ENCODE data around the gene HIVEP1.

Gene HIVEP1

GRCh38 chr6:12115492-12115891 is 103.4 kb downstream of the HIVEP1 start:
- ATAC-seq = no peak
- TF ChIP-seq CREB5 (CRISPR knock-in tag; IDR thresholded peaks at IDR 0.05; ENCODE audit: low read depth) (no peak), PATZ1 (CRISPR knock-in tag; IDR thresholded peaks at IDR 0.05; ENCODE audit: borderline replicate concordance) (no peak), ZFP30 (CRISPR knock-in tag; IDR thresholded peaks at IDR 0.05) (no peak), CSRNP3 (CRISPR knock-in tag; IDR thresholded peaks at IDR 0.05) (no peak), OSR1 (CRISPR knock-in tag; IDR thresholded peaks at IDR 0.05) (no peak), CSDC2 (CRISPR knock-in tag; IDR thresholded peaks at IDR 0.05) (no peak), ZFP3 (CRISPR knock-in tag; IDR thresholded peaks at IDR 0.05) (no peak), ZC3H10 (CRISPR knock-in tag; IDR thresholded peaks at IDR 0.05) (no peak), RARB (CRISPR knock-in tag; IDR thresholded peaks at IDR 0.05) (no peak), ESRRG (CRISPR knock-in tag; IDR thresholded peaks at IDR 0.05) (no peak), PPARA (CRISPR knock-in tag; IDR thresholded peaks at IDR 0.05; ENCODE audit: borderline replicate concordance) (no peak), TCF4 (CRISPR knock-in tag; IDR thresholded peaks at IDR 0.05; ENCODE audit: borderline replicate concordance) (no peak), ARNTL (CRISPR knock-in tag; IDR thresholded peaks at IDR 0.05; ENCODE audit: borderline replicate concordance, low read depth) (no peak), ZNF70 (CRISPR knock-in tag; IDR thresholded peaks at IDR 0.05) (no peak), POU6F1 (CRISPR knock-in tag; IDR thresholded peaks at IDR 0.05; ENCODE audit: borderline replicate concordance, low read depth) (no peak), GLIS3 (CRISPR knock-in tag; IDR thresholded peaks at IDR 0.05) (no peak), TSHZ2 (CRISPR knock-in tag; IDR thresholded peaks at IDR 0.05) (no peak), BACH2 (CRISPR knock-in tag; IDR thresholded peaks at IDR 0.05; ENCODE audit: borderline replicate concordance) (no peak), ZNF565 (CRISPR knock-in tag; conservative IDR thresholded peaks at IDR 0.05; ENCODE audit: low read depth) (no peak)

GRCh38 chr6:12116264-12116800 is 104.2 kb downstream of the HIVEP1 start:
- TF ChIP-seq RARB (CRISPR knock-in tag; IDR thresholded peaks at IDR 0.05) (no peak), CSRNP3 (CRISPR knock-in tag; IDR thresholded peaks at IDR 0.05) (no peak), TOX (CRISPR knock-in tag; IDR thresholded peaks at IDR 0.05; ENCODE audit: borderline replicate concordance) (no peak), ZNF565 (CRISPR knock-in tag; conservative IDR thresholded peaks at IDR 0.05; ENCODE audit: low read depth) (no peak), ARNTL (CRISPR knock-in tag; IDR thresholded peaks at IDR 0.05; ENCODE audit: borderline replicate concordance, low read depth) (no peak), CSDC2 (CRISPR knock-in tag; IDR thresholded peaks at IDR 0.05) (no peak), ZFP30 (CRISPR knock-in tag; IDR thresholded peaks at IDR 0.05) (no peak), TCF4 (CRISPR knock-in tag; IDR thresholded peaks at IDR 0.05; ENCODE audit: borderline replicate concordance) (no peak), PPARA (CRISPR knock-in tag; IDR thresholded peaks at IDR 0.05; ENCODE audit: borderline replicate concordance) (no peak)
- no peak for ATAC-seq
